ENCODE data around the gene GDPD4.

DNA sequence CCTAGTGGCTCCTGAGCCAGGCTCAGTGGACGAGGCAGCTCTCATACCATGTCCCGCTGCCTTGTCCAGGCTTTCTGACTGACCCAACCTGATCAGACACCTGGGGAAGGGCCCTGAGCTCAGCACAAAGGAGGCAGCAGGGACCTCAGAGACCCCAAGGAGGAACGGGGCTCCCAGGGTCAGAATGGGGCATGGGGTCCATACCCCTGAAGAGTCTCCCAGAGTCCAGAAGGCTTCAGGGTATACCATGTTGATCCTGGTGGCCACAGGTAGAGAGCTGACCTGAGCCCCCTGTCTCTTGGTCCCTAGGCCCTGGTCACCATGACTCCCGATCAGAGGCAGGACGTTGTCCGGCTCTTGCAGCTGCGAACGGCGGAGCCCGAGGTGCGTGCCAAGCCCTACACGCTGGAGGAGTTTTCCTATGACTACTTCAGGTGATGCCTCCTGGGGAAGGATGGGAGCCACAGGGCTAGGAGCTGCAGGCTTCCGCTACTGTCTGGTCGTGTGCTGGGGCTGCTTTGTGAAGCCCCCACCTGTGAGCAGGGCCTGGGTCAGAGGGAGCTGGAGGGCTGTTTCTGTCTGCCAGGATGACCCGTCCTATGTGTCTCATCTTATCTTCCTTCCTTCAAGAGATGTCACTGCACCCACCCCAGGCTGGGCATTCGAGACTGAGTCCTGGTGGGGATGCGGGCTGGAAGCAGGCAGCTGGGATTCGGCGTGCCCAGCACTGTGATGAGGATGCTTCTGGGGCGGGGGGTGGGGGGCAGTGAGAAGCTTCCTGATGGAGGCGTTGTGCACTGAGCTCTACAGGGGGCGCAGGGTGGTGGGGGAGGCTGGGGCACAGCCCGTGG, 99.3 kb downstream of the GDPD4 start:
- no peak for TF ChIP-seq TARDBP (IDR thresholded peaks at IDR 0.05)
- no peak for TF ChIP-seq ELF4 (IDR thresholded peaks at IDR 0.05)
- no peak for TF ChIP-seq SUZ12 (IDR thresholded peaks at IDR 0.05)
- TF ChIP-seq LEF1 (IDR thresholded peaks at IDR 0.05; ENCODE audit: borderline replicate concordance) = no peak
- TF ChIP-seq SP1 (IDR thresholded peaks at IDR 0.05) = no peak
- TF ChIP-seq ARNT (IDR thresholded peaks at IDR 0.05) = no peak
- no peak for TF ChIP-seq ZNF384 (IDR thresholded peaks at IDR 0.05)
- no peak for TF ChIP-seq BHLHE40 (IDR thresholded peaks at IDR 0.05; ENCODE audit: borderline replicate concordance)
- TF ChIP-seq, protein P1, sequence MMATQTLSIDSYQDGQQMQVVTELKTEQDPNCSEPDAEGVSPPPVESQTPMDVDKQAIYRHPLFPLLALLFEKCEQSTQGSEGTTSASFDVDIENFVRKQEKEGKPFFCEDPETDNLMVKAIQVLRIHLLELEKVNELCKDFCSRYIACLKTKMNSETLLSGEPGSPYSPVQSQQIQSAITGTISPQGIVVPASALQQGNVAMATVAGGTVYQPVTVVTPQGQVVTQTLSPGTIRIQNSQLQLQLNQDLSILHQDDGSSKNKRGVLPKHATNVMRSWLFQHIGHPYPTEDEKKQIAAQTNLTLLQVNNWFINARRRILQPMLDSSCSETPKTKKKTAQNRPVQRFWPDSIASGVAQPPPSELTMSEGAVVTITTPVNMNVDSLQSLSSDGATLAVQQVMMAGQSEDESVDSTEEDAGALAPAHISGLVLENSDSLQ (IDR thresholded peaks at IDR 0.05) = no peak
- no peak for TF ChIP-seq L3MBTL2 (conservative IDR thresholded peaks at IDR 0.05)
